Mesenteric fat pad (tissue), 1 donor: ENCODE results near the gene TMEM91. TPM values are rescaled to one million over a fixed set of nuclear protein-coding genes. Genes with fewer than 3 reads are reported as not detected.
"Not testable (repeated sequence)": the region's sequence is repeated elsewhere in the genome, so short reads cannot be mapped to it uniquely, and the experiment has no call there.

Experiments used
- DNase-seq: peaks from one replicate; pipeline ENCODE4 v3.0.0-alpha.2; 2020; ENCODE audit warnings: low spot score
- total RNA-seq: library from RNA; stranded (reverse); fragmentation: NEBNext Ultra II Directional; extraction: Animal tissue kit (Norgen Biotek cat#: 25700); gene quantifications from one replicate; pipeline ENCODE4 v1.2.1, GENCODE V29; 2021
- donor health status: DM: yes; HTN: yes; CAD: no.

TMEM91 gene
- total RNA-seq, 1 donor from 2014 or later, result 10.0 TPM

DNA sequence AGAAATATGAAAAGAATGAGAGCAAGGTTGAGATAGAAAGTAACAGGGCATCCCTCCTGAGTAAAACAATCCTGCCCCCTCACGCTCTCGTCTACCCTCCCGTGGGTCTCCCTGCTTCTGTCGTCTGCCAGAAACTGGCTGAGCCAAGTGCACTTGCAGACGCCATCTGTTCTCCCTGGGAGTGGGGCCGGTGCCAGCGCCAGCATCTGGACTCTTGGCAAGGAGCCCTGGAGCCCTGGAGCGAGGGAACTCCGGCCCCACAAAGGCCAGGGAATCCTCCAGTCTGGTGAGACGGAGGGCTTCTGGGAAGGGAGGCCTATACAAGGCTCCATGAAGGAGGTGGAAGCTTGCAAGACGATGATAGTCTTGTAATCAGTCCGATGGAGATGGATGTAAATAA lies 2.3 kb upstream of the TMEM91 start:
- no peak for DNase-seq

DNA sequence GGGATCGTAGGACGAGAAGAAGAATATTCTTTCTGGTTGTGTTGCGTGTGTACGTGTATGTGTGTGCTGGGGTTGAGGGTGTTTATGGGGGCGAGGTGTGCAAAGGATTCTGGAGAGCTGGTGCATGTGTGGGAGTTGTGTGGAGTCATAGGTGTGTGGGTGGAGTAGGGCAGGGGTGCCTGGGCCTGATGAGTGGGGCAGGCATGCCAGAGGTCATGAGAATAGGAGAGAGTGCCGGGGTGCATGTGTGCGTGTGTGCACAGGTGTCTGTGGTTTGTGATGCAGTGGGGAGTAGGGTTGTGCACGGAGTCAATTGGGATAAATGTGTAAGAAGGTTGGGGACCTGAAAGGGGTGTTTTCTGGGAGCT lies 649 bp downstream of the TMEM91 start:
- DNase-seq, result no peak

GRCh38 chr19:41377977-41378709 lies 1.8 kb downstream of the TMEM91 start:
- DNase-seq, result no peak

DNA sequence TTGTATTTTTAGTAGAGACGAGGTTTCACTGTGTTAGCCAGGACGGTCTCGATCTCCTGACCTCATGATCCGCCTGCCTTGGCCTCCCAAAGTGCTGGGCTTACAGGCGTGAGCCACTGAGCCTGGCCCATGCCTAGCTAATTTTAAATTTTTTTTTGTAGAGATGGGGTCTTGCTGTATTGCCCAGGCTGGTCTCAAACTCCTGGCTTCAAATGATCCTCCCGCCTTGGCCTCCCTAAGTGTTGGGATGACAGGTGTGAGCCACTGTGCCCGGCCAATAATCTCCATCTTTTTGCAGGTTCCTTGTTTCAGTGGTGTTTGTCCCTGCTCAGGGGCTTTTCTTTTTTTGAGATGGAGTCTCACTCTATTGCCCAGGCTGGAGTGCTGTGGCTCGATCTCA lies 5.2 kb downstream of the TMEM91 start:
- DNase-seq, result not testable (repeated sequence)

DNA sequence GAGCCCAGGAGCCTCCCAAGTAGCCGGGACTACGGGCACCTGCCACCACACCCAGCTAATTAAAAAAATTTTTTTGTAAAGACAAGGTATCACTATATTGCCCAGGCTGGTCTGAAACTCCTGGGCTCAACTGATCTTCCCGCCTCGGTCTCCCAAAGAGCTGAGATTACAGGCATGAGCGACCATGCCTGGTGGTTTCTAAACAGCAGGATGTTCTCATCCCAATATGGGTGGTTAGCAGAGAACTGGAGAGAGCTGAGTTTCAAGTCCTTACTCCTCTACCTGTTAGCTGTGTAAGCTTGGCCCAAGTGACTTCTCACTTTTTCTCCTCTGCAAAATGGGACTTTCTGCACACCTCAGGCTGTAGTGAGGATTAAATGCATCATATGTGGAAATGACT lies 8.0 kb downstream of the TMEM91 start:
- DNase-seq, result no peak

GRCh38 chr19:41386442-41386841 lies 10.1 kb downstream of the TMEM91 start:
- no peak for DNase-seq

DNA sequence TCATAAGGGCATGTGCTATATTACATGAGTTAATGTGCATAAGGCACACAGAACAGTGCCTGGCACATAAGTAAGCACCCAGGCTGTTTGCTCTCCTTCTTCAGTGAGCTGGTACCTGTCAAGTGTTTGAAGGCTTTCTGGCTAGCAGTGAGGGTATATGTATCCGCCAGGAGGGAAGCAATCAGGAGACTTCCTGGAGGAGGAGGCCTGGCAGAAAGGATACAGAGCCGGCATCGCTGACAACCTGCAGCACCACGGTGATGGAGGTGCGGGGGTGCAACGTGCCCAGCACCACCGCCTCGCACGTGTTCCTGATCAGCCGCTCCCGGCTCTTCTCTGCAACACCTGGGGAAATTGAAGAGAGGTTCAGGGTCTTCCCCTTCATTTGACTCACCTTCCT lies 15.3 kb downstream of the TMEM91 start:
- DNase-seq, result no peak

GRCh38 chr19:41392775-41393174 lies 16.4 kb downstream of the TMEM91 start:
- no peak for DNase-seq

GRCh38 chr19:41395355-41395754 lies 19.0 kb downstream of the TMEM91 start:
- no peak for DNase-seq

DNA sequence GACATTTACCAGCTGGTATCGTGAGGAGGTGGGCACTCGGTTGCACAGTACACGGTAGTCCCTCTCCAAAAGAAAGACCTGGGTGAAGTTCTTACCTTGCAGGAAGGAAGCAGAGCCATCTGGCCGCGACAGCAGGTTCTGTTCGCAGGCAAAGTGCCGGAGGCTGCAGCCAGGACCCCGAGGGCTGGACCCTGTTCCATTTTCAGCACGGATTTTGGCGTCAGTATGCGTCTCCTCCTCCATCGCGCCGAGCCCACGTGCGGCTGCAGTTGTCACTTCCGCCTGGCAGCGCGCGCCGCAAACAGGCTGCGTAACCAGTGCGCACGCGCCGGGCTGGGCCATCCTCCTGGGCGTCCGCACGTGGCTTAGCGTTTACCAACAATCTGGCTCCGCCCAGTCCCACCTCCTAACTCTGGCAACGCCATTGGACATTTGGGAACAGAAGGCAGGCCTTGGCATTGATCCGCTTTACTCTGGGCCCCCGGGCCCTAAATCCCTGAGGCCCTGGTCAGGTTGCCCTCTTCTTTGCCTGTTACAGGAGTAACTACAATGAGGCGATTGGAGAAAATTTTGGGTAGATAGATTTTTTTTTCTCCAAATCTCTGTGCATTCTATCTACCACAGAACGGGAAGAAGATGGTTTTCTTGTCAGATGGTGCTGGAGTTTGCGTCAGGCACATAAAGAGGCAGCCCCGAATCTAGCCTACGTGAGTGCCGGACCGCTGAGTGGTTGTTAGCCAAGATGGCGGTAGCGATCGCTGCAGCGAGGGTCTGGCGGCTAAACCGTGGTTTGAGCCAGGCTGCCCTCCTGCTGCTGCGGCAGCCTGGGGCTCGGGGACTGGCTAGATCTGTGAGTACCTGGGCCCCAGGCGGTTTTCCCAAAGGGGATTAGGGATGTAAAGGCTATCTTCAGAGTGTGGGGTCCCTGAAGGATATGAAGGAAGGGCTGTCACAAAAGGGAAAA lies 21.0 kb downstream of the TMEM91 start, which contains the start of the genes BCKDHA and EXOSC5:
BCKDHA (plus strand) TSS at position 733 of the 964 bp plus-strand sequence; CDS start at position 743, 10 bp downstream.
EXOSC5 (minus strand) TSS at position 274 of the 964 bp plus-strand sequence; CDS start at position 243, 31 bp downstream.
- peak; percentile 99 for DNase-seq

DNA sequence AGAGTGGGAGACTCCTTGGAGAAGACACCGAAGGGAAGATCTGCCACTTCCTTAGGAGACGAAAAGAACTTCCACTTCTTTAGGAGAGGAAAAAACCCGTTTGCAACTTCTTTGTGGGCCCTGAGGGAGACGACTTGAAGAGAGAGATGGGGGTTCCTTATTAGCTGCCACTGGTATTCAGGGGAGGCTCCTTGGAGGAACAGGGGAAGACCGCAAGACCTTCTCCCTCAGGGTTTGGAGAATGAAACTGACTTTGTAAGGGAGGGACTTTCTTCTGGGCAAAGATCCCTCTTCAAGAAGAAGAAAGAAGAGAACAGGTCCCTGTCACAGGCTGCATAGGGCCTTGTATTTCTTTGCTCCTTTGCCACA lies 21.7 kb downstream of the TMEM91 start:
- no peak for DNase-seq

- DNase-seq, result no peak
Observed at GRCh38 chr19:41398598-41398997, 22.3 kb downstream of the TMEM91 start.

DNA sequence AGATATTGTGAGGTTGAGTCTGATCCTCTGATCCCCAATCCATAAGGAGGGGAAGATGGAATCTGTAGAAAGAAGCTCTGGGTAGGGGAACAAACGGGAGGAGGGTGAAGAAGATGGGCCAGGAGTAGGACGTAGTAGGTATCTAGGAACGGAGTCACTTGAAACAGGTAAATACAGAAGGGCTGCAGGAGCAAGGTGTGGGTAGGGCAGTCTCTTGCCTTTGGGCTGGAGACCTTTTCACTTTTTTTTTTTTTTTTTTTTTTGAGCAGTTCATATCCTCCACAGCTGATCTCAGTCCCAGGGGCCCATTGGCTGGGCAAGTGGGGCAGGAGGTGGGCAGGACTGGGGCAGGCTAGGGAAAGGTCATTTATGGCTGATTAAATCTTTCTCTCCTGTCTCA lies 22.8 kb downstream of the TMEM91 start:
- DNase-seq, result no peak

- DNase-seq, result no peak
Observed at GRCh38 chr19:41399525-41399924, 23.2 kb downstream of the TMEM91 start.

DNA sequence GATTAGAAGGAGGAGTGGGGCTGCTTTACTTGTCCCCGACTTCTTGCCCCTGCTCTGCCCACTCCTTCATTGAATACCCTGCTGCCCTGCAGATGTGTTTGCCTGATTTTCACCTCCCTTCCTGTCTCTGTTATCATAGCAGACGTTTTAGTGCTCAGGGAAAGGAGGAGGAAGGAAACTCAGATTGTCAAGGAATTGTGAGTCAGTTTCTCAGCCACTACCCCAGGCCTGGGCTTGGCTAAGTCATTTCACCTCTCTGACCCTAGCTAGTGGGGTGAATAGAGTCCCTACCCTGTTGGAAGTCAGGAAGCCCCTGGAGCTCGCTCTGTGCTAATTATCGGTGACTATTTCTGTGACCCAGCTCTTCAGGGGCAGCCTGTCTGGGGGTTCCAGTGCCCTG lies 25.1 kb downstream of the TMEM91 start:
- DNase-seq, result no peak

DNA sequence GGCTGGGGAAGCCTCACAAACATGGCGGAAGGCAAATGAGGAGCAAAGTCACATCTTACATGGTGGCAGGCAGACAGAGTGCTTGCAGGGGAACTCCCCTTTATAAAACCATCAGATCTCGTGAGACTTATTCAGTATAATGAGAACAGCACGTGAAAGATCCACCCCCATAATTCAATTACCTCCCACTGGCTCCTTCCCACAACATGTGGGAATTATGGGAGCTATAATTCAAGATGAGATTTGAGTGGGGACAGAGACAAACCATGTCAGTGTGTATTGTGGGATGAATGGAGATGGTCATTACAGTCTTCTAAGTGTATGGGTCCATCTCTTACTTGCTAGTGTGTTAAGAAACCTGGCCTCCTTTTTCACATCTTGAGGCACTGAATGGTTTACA lies 25.7 kb downstream of the TMEM91 start:
- DNase-seq, result no peak

DNA sequence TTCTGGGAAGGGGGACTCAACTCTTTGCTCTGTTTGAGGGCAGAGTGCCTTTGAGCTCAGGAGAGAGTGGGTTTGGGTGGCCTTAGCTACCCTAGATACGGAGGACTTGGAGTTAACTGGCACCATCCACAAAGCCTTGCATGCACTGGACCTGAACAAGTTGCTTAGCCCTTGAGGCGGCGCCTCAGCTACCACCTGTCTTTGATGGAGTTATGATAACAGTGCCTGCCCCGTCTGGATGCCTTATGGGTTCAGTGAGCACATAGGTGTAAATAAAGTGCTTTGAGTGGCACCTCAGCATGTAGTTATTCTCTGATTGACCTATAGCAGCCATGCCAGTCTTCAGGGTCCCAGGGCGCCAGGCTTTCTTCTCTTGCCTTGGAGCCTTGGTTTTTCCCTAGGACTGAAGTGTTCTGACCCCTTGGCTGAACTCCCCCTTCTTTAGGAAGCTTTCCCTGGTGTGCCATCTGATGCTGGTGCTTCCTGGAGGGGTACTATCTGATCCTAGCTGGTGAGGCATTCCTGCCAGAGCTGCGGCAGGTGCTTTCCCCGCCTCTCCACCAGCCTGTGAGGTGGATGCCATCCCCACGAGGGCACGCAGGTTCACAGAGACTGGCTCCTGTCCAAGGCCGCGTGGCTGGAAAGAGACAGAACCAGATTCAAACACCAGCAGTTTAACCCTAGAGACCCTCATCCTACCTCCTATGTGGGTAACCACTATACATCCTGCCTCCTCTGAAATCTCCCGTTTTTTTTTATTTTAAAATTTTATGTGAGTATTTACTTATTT lies 27.0 kb downstream of the TMEM91 start:
- no peak for DNase-seq

DNA sequence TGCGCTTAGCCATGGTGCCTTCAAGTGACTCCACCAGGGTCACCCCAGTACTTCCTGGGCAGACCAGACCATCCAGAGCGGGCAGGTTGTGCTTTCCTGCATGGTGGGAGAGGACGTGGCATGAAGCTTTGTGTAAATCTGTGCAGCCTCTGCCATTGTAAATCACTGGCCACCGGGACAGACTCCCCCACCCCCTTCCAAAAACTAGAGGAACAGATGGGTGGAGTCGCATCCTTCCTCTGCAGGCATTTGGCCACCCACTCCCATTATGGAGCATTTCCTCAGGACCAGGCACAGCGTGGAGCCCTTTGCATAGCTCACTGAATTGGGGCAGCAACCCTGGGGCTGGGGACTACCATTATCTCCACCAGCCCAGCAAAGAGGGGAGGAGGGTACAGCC lies 29.4 kb downstream of the TMEM91 start:
- no peak for DNase-seq

- DNase-seq, result no peak
Observed at GRCh38 chr19:41407271-41407670, 30.9 kb downstream of the TMEM91 start.

DNA sequence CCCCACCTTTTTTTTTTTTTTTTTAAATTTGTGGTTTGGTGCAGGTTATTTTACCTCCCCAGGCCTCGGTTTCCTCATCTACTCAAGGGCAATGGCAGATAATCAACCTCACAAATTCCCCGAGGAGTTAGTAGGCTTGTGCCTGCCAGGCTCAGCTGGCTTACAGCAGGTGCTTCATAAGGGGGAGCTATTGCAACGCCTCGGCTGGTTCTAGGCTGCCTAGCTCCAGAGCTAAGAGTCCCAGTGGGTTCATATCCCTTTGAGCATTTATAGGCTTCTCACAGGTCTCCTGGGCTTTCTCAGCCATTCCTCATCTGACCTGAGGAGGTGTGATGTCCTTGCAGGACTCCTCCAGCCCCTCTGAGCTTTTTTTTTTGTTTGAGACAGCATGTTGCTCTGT lies 31.9 kb downstream of the TMEM91 start:
- DNase-seq, result no peak

DNA sequence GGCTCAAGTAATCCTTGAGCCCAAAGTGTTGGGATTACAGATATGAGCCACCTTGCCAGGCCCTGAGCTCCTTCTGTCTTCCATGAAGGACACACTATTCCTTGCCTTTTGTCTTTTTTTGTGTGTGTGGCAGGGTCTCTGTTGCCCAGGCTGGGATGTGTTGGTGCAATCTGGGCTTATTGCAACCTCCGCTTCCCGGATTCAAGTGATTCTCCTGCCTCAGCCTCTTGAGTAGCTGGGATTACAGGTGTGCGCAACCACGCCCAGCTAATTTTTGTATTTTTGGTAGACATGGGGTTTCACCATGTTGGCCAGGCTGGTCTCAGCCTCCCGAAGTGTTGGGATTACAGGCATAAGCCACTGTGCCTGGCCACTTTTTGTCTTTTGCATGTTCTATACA lies 32.5 kb downstream of the TMEM91 start:
- not testable (repeated sequence) for DNase-seq
